HG03432 (cell line): Measurements from ENCODE around the gene RMC1.

ENCODE experiments used
- ATAC-seq: cut with Tn5 transposase; IDR thresholded peaks from one replicate; pipeline ENCODE4 v1.9.1; 2021; ENCODE audit warnings: mild to moderate bottlenecking, moderate library complexity; ENCODE audit not compliant: unreplicated experiment

The RMC1 gene

DNA sequence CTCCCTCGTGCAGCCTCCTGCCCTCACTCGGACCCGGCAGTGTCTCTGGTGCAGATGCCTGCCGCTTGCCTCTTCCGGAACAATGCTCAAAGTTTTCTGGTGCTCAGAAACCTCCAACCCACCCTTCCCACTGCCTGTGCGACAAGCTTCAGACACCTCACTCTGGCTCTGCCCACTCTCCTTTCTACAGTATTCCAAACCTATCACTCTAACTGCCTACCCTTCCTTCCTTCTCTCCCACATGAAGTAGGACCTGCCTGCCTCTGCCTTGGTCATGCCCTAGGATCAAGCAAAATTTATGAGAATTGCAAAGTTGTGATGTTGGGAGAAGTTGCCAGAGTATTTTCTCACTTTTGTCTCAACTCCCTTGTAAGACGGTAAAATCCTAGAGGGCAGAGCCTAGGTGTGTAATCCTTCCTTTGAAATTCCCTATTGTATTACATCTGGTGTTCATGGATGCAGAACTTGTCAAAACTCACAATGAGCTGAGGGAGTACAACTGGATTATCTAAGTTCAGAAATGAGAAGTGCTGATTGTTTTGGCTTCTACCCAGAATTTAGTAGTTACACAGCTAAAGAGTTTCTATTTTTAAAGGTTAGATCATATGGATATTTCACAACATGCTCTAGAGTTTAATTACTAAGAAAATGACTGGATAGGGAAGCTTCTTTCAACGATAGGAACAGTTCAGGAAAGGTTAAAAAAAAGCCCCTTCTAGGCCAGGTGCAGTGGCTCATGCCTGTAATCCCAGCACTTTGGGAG lies 75.8 kb downstream of the RMC1 start:
- ATAC-seq, result no peak

DNA sequence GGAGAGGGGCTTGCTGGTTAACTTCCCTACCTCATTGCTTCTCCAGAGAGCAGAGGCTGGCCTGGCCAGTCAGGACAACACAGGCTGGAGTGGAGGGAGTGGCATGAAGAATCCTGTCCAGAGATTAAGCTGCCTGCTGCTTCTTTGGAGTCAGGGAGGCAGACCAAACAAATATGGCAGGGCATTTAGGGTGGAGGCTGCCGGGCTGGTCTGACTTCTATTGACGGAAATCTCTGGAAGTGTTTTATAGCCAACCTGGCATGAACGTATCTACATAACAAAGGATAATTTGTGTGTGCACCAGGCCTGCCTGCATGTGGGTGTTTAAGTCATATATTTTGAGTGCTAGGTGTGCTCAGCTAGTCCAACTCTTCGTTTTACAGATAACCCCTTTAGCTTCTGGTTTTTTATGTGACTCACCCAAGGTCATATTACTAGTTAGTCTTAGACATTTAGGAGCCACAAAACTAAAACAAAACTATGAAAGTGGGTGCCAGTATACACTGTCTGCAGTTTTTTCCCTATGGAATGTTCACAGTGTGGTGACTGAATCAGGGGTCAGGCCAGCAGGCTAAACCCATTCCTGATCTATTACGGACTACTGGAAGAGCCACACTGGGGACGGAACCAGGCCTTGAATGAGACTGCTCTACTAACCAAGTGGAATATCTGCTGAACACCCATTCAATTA lies 77.5 kb downstream of the RMC1 start:
- ATAC-seq, result no peak
